NT2/D1 (cell line): ENCODE data around the gene ATF7IP2.

Source experiments
- SUZ12 ChIP-seq: IDR thresholded peaks from 2 replicates; pipeline ENCODE4 v1.6.1; 2011; ENCODE audit not compliant: insufficient read length, insufficient read depth; ENCODE audit errors: extremely low read depth
- ZNF274 ChIP-seq: IDR thresholded peaks from 2 replicates; pipeline ENCODE4 v1.6.1; 2011; ENCODE audit warnings: mild to moderate bottlenecking, low read depth, low read length

DNA sequence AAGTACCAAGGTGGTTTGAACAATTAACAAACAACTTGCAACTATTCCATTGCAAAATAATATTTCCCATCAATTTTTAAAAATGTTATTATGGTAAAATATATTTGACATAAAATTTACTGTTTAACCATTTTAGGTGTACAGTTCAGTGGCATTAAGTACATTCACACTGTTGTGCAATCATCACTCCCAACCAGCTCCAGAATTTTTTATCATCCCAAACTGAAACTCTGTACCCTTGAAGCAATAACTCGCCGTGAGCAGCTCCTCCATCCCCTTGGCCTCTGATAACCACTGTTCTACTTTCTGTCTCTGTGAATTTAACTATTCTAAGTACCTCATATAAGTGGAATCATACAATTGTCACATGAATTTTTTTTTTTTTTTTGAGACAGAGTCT lies 33.6 kb upstream of the ATF7IP2 start:
- TF ChIP-seq ZNF274 (no peak), SUZ12 (no peak)
